Lung (tissue), 12 donors: ENCODE results near the gene SERPINB6. TPM values are rescaled to one million over a fixed set of nuclear protein-coding genes. Genes with fewer than 3 reads are reported as not detected.
"Not testable (repeated sequence)": the region's sequence is repeated elsewhere in the genome, so short reads cannot be mapped to it uniquely, and the experiment has no call there.

Experiments used
- ATAC-seq: fragments of 200-7000 bp; cut with Tn5 transposase; one replicate; pipeline ENCODE4 v1.9.1; 2020; ENCODE audit warnings: moderate number of reproducible peaks; ENCODE audit not compliant: insufficient read depth, low FRiP score
- DNase-seq, 3 donors: peaks; one replicate each; pipeline ENCODE4 v3.0.0-alpha.2; 2013 to 2017
- H3K27ac ChIP-seq, 2 donors: one replicate each; pipeline ENCODE4 v1.5.1; 2013; ENCODE audit warnings: mild to moderate bottlenecking in 2 of 2, moderate library complexity in 2 of 2, control low read depth in 1 of 2, inconsistent platforms in 1 of 2, low read depth in 1 of 2, low read length in 1 of 2
- H3K27me3 ChIP-seq, 3 donors: one replicate each; pipeline ENCODE4 v1.5.1; 2013; ENCODE audit warnings: low read length in 2 of 3; ENCODE audit not compliant: control insufficient read depth in 3 of 3, insufficient read depth in 3 of 3
- H3K36me3 ChIP-seq, 4 donors: one replicate each; pipeline ENCODE4 v1.5.1; 2013; ENCODE audit warnings: low read length in 4 of 4, mild to moderate bottlenecking in 1 of 4, moderate library complexity in 1 of 4; ENCODE audit not compliant: control insufficient read depth in 4 of 4, insufficient read depth in 4 of 4
- H3K4me1 ChIP-seq, 5 donors: one replicate each; pipeline ENCODE4 v1.5.1; 2013; ENCODE audit warnings: low read length in 5 of 5, mild to moderate bottlenecking in 2 of 5, moderate library complexity in 1 of 5; ENCODE audit not compliant: control insufficient read depth in 5 of 5, insufficient read depth in 5 of 5
- H3K4me3 ChIP-seq: one replicate; pipeline ENCODE4 v1.5.1; 2013; ENCODE audit warnings: mild to moderate bottlenecking, control low read depth, moderate library complexity
- H3K9ac ChIP-seq, 2 donors: one replicate each; pipeline ENCODE4 v1.5.1; 2013; ENCODE audit warnings: low read length in 2 of 2, control low read depth in 1 of 2; ENCODE audit not compliant: insufficient read depth in 1 of 2
- H3K9me3 ChIP-seq, 4 donors: one replicate each; pipeline ENCODE4 v1.5.1; 2013; ENCODE audit warnings: low read length in 3 of 4, mild to moderate bottlenecking in 1 of 4, moderate library complexity in 1 of 4; ENCODE audit not compliant: control insufficient read depth in 4 of 4, insufficient read depth in 3 of 4
- CTCF ChIP-seq: IDR thresholded peaks from 2 replicates; pipeline ENCODE4 v1.5.1; 2012; ENCODE audit warnings: mild to moderate bottlenecking; ENCODE audit errors: control extremely low read depth, extremely low read depth
- WGBS, 2 donors: extraction: QIAGEN DNeasy Blood & Tissue Kit; methylation state at CpG; one replicate each; pipeline ENCODE4 v1.1.7; 2013; 5-methylcytosine and 5-hydroxymethylcytosine counted together
- polyA plus RNA-seq, 2 donors: library from polyadenylated mRNA; stranded (reverse); fragments of 200-250 nt; gene quantifications; one replicate each; pipeline ENCODE4 v1.2.1, GENCODE V29; 2013
- total RNA-seq, 2 donors: library from RNA; depleted of rRNA in 1 of 2; stranded (reverse); fragments of >200 nt in 1 of 2; gene quantifications; one replicate each; pipeline ENCODE4 v1.2.1, GENCODE V29; 2014 to 2021
- donor health status: control.
- donor health status: control.
- donor health status: Bipolar disorder and iron deficiency.
- donor health status: healthy.
- donor health status: DM: yes; HTN: yes; CAD: no.

Gene SERPINB6
- total and polyA plus RNA-seq, 4 donors = 113 to 155 (median 127) TPM

- Histone ChIP-seq H3K9me3 (peaks cover 0 to 13% (median 5%) of the 10 kb centered on the region in 4 donors), H3K9ac (no peak overlapping the region), H3K27ac (no peak overlapping the region), H3K4me3 (no peak overlapping the region), H3K27me3 (no peaks in the 10 kb centered on the region), H3K36me3 (peaks cover 15 to 42% (median 29%) of the 10 kb centered on the region in 4 donors), H3K4me1 (no peaks in the 10 kb centered on the region)
- WGBS, 2 donors = 92 to 95% methylated on average over 3 of the region's 3 CpGs
- TF ChIP-seq CTCF = no peak
- ATAC-seq = no peak
- DNase-seq = no peak
Observed at GRCh38 chr6:3007571-3007970, 36.2 kb upstream of the SERPINB6 start.

- peaks cover 0 to 6% (median 2%) of the 10 kb centered on the region in 4 donors for H3K9me3 ChIP-seq
- no peak overlapping the region for H3K4me3 ChIP-seq
- no peaks in the 10 kb centered on the region for H3K27me3 ChIP-seq
- DNase-seq (no peak), ATAC-seq (no peak)
- TF ChIP-seq CTCF = no peak
- 82 to 89% methylated on average over 5 of the region's 5 CpGs for WGBS, 2 donors
- H3K36me3 ChIP-seq = peaks cover 15 to 32% (median 20%) of the 10 kb centered on the region in 4 donors
- H3K9ac ChIP-seq = no peak overlapping the region
- peaks cover 0 to 3% (median 0%) of the 10 kb centered on the region in 5 donors for H3K4me1 ChIP-seq
- no peak overlapping the region for H3K27ac ChIP-seq
Observed at GRCh38 chr6:3006476-3006875, 35.1 kb upstream of the SERPINB6 start.

- 93 to 96% methylated on average over 9 of the region's 9 CpGs for WGBS, 2 donors
- peaks cover 0 to 4% (median 0%) of the 10 kb centered on the region in 5 donors for H3K4me1 ChIP-seq
- no peak overlapping the region for H3K4me3 ChIP-seq
- DNase-seq (no peak), ATAC-seq (no peak)
- no peaks in the 10 kb centered on the region for H3K27me3 ChIP-seq
- H3K9me3 ChIP-seq = peaks cover 0 to 6% (median 2%) of the 10 kb centered on the region in 4 donors
- peaks cover 15 to 27% (median 16%) of the 10 kb centered on the region in 4 donors for H3K36me3 ChIP-seq
- no peak for TF ChIP-seq CTCF
- no peak overlapping the region for H3K9ac ChIP-seq
- H3K27ac ChIP-seq = no peak overlapping the region
Observed at GRCh38 chr6:3005874-3006273, 34.5 kb upstream of the SERPINB6 start.

GRCh38 chr6:3005077-3005476 is 33.7 kb upstream of the SERPINB6 start:
- 95% methylated on average over 9 of the region's 9 CpGs for WGBS, 2 donors
- Histone ChIP-seq H3K9me3 (no peaks in the 10 kb centered on the region), H3K27ac (no peak overlapping the region), H3K27me3 (no peaks in the 10 kb centered on the region), H3K4me3 (no peak overlapping the region), H3K9ac (no peak overlapping the region), H3K36me3 (peaks cover 7 to 19% (median 9%) of the 10 kb centered on the region in 4 donors), H3K4me1 (peaks cover 0 to 4% (median 2%) of the 10 kb centered on the region in 5 donors)
- TF ChIP-seq CTCF = no peak
- no peak for ATAC-seq
- DNase-seq = no peak

GRCh38 chr6:3003226-3003625 is 31.9 kb upstream of the SERPINB6 start:
- not testable (repeated sequence) for H3K9me3 ChIP-seq, H3K4me3 ChIP-seq, H3K9ac ChIP-seq, H3K27me3 ChIP-seq, ATAC-seq, DNase-seq, H3K27ac ChIP-seq
- Histone ChIP-seq H3K36me3 (peaks cover 4 to 16% (median 8%) of the 10 kb centered on the region in 4 donors), H3K4me1 (peaks cover 0 to 14% (median 4%) of the 10 kb centered on the region in 5 donors)
- 86 to 95% methylated on average over 3 to 4 of the region's 5 CpGs for WGBS, 2 donors
